GM21528 (cell line): ENCODE results near the gene MAP7D1.
A peak's percentile ranks its signal among the peaks of the same experiment; 100 is the strongest.

Source experiments
- ATAC-seq: cut with Tn5 transposase; IDR thresholded peaks from one replicate; pipeline ENCODE4 v1.9.1; 2021; ENCODE audit warnings: mild to moderate bottlenecking, moderate library complexity; ENCODE audit not compliant: unreplicated experiment, low FRiP score

The MAP7D1 gene

GRCh38 chr1:36126005-36126716, 29.8 kb upstream of the MAP7D1 start:
- ATAC-seq, result no peak

DNA sequence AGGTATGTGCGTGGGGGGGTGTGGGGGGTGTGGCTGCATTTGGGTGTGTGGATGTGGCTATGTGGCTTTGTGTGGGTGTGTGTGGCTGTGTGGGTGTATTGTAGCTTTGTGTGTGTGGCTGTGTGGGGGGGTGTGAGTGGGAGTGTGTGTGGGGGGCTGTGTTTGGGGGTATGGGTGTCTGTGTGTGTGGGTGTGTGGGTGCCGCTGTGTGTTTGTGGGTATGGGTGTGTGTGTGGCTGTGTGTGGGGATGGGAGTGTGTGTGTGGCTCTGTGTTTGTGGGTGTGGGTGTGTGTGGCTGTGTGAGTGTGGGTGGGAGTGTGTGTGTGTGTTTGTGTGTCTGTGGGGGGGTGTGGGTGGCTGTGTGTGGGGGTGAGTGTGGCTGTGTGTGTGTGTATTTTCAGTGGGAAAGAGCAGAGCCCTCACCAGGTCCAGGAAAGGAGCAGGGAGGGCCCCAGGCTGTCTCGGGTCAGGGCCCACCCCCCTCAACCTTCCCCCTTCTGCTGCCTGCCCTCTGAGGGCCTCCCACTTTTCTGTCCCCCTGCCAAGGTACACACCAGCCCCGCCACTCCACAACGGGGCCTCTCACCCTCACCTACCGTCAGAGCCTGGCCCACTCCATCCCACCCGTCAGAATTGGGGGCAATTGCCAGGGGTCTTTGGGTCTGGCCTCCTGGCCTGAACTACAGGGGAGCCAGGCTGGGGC, 29.0 kb upstream of the MAP7D1 start:
- no peak for ATAC-seq

GRCh38 chr1:36128126-36128904, 27.6 kb upstream of the MAP7D1 start:
- ATAC-seq, result no peak

GRCh38 chr1:36128905-36129206, 27.1 kb upstream of the MAP7D1 start:
- no peak for ATAC-seq

- ATAC-seq, result no peak
These were observed 23.9 kb upstream of the MAP7D1 start for GRCh38 chr1:36132029-36132428.

DNA sequence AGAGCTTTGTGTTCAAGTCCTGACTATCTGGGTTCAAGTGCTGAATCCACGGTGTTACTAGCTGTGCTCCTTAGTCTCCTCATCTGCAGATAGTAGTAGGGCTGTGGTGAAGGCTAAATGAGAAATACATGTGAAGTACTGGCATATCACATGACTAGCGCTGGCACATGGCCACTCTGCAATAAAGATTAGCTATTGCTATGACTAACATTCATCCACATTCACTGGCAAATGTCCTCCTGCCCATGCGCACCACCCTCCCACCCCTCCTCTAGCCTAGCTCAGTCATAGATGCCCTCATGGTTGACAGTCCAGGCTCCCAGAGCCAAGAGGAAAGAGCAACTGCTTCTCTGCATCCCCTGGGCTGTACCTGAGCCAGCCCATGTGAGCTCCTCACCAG, 22.5 kb upstream of the MAP7D1 start:
- ATAC-seq, result no peak

DNA sequence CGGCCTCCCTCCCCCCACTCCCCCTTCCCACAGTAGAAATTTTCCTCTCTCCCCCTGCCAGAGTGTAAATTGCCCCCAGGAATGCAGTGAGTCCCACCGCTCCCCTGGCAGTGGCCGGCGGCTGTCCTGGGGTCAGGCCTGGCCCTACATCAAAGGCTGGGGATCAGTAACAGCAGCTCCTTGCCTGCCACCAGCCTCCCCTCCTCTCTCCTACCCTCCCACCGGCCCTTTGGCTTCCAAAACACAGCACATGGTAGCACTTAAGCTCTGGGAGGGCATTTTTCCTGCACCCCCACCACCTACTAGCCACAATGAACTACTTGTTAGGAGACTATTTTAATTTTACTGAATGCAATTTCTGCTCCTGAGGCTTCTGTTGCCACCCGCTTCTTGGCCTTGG, 21.9 kb upstream of the MAP7D1 start:
- no peak for ATAC-seq

DNA sequence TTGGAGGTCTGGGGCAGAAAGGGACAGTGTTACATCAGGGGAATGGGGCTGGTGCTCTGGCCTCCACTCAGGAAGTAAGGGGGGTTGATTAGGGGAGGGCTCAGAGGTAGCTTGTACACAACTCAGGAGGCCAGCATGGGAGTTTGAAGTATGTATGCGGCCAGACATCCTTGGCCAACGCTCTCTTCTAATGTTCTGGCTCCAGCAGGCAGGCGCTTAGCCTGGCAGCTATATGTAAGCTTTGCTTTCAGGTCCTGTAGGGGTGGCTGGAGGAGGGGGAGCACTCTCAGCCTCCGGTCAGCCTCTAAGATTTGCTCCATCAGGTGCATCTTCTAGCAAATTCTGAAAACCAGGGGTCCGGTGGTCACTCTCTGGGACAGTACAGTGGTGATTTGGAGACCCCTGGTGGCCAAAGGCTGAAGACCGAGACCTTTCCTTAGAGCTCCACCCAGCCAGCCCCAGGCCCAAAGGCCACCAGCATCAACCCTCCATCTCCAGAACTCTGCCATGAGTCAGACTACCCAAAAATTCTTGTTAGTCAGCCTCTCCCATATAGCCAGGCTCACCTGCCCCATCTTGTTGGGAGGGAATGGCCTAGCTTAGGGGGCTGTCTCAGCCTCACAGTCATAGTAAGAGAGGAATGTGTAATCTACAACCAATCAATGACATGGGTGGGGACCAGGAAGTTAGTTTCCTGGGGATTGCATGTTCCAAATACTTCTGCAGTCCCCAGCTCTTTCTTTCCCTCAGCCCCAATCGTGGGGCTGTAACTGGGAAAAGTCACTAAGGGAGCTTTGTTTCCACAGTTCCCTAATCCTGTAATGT, 21.2 kb upstream of the MAP7D1 start:
- no peak for ATAC-seq

DNA sequence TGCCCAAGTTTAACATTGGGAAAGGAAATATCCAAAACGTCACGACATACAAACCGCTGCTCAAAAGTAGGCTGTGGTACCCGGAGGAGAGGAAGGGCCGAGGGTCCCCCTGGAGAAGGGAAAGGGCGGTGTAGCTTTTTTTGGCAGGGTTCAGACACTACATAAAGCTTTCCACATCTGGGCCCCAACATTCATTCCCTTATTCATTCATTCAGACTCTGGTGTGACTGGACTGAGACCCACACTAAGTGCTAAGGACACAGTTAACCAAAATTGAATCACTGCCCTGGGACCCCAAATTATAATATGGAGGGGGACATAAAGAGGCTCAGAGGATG, 20.7 kb upstream of the MAP7D1 start:
- no peak for ATAC-seq

- ATAC-seq, result no peak
These were observed 20.2 kb upstream of the MAP7D1 start for GRCh38 chr1:36135796-36136195.

- ATAC-seq, result no peak
These were observed 19.4 kb upstream of the MAP7D1 start for GRCh38 chr1:36136535-36136934.

DNA sequence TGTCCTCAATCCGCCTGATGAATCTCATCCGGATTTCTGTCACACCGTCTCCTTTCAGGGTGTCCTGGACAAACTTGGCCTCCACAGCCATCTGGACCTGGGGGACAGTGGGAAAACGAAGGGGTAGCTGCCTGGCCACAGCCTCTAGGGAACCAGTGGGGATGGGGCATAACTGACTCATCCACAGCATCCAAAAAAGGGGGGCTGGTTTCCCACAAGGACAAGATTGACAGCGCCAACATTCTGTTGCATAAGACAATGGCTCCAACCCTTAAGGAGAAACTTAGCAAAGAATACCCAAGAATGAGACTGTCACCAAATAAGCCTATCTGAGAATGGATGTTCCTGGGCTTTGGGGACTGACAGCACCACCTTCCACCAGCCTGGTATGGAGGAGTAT, 18.7 kb upstream of the MAP7D1 start:
- ATAC-seq, result no peak

- no peak for ATAC-seq
These were observed 18.2 kb upstream of the MAP7D1 start for GRCh38 chr1:36137776-36138175.

DNA sequence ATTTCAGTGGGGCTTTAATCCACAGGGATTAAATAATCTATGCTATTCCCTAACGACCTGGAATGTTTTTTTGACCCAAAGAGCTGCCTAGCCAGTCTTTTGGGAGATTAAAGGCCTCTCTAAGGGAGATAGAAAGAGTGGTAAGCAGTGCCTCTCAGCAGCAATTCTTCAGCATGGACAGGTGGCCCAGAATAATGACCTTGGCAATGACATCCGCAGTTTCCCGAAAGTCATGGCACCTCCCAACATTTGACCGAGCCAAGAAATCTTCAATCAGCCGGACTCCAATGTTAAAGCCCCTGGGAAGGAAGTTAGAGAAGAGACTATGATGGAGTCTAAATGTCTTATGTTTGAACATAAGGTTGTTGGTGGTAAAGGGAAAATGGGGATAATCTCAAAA, 16.4 kb upstream of the MAP7D1 start:
- ATAC-seq, result no peak

- ATAC-seq, result no peak
These were observed 13.8 kb upstream of the MAP7D1 start for GRCh38 chr1:36142121-36142520.

GRCh38 chr1:36143424-36143823, 12.5 kb upstream of the MAP7D1 start:
- no peak for ATAC-seq

- no peak for ATAC-seq
These were observed 11.5 kb upstream of the MAP7D1 start for GRCh38 chr1:36144413-36144812.

GRCh38 chr1:36148821-36149236, 7.1 kb upstream of the MAP7D1 start:
- ATAC-seq, result peak; percentile 2

DNA sequence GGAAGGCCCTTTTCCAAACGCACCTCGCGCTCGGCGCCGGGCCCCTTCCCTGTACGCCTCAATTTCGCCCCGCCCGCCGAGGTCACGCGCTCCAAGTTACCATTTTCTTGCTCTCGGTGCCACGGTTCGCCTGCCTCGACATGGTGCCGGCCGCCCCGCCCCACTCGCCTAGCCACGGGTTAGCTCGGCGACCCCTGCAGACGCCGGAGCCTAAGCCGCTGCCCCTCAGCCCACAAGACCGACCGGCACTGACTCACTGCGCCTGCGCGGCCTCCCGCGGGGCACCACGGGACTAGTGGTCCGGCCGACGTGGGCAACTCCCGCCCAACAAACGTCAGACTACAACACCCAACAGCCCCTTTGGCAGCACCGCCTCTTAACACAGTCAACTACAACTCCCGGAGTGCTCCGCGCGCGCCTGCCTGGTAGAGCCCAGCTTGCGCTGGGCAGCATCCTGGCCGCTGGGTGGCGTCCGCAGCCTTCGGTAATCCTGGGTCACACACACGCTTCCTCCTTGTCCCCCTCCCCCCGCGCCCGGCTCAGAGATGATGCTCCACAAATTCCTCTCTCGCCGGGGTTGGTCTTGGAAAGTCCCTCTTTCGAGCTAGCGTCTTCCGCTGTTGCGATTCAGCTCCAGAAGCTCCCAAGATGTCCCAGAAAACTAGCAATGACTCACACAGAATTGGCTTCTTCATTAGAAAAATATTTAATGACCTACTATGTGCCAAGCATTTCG, 6.6 kb upstream of the MAP7D1 start, which contains the start of gene TRAPPC3:
Gene TRAPPC3, minus strand, starts transcription at position 250 of the 736 bp plus-strand sequence. Its CDS starts 108 bp downstream, at position 142.
- ATAC-seq, result peak; percentile 88

DNA sequence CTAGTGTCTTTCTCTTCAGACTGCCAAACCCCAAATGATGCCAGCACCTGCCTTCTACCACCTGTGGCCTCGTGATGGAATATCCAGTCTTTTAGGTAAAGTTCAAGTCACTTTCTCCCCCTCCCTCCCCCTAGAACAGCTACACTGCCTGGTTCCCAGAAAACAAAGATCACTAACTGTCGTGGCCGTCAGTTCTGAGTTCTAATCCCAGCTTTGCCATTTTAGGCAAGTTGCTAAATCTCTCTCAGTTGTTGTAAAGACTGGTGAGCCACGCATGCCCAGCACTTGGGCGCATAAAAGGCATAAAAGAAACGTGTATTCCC, 6.0 kb upstream of the MAP7D1 start:
- ATAC-seq, result no peak
